SK-N-MC (cell line): ENCODE measurements around the gene AK8.

Experiments
- EZH2 ChIP-seq: fragments of 200-600 bp; sonication (generic); IDR thresholded peaks from one replicate; pipeline ENCODE4 v1.6.1; 2017; ENCODE audit warnings: antibody characterized with exemption
- POLR2AphosphoS5 ChIP-seq: IDR thresholded peaks from 2 replicates; pipeline ENCODE4 v1.6.1; 2012; ENCODE audit warnings: mild to moderate bottlenecking, low read depth, low read length, borderline replicate concordance

- TF ChIP-seq POLR2AphosphoS5 (no peak), EZH2 (no peak)
Measured at GRCh38 chr9:132927704-132928103, 49.6 kb upstream of the AK8 start.
